DND-41 (cell line): Measurements from ENCODE around the gene METTL17.
"Not testable (repeated sequence)": the region's sequence is repeated elsewhere in the genome, so short reads cannot be mapped to it uniquely, and the experiment has no call there.

ENCODE experiments used
- EZH2 ChIP-seq: IDR thresholded peaks from 3 replicates; pipeline ENCODE4 v1.6.1; 2012; ENCODE audit warnings: borderline replicate concordance, low read depth, mild to moderate bottlenecking, moderate library complexity, low read length, inconsistent platforms; ENCODE audit not compliant: severe bottlenecking
- TF ChIP-seq, protein P1 (sequence below): IDR thresholded peaks from 2 replicates; pipeline ENCODE4 v1.5.1; 2012; ENCODE audit warnings: borderline replicate concordance, low read length, moderate library complexity, mild to moderate bottlenecking; ENCODE audit not compliant: poor library complexity, severe bottlenecking; ENCODE audit errors: extremely low read depth

DNA sequence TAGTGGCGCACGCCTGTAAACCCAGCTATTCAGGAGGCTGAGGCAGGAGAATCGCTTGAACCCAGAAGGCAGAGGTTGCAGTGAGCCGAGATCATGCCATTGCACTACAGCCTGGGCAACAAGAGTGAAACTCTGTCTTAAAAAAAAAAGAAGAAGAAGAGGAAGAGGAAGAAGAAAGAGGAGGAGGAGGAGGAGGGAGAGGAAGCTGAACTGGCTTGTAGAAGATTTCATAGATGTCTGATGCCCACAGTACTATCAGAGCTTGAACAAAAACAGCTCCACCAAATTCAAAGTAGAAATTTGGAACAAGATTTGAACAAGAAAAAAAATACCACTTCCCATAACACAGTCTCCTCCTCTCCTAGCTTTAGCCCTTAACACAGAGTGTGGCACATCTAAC is 4.1 kb upstream of the METTL17 start:
- TF ChIP-seq, protein P1, sequence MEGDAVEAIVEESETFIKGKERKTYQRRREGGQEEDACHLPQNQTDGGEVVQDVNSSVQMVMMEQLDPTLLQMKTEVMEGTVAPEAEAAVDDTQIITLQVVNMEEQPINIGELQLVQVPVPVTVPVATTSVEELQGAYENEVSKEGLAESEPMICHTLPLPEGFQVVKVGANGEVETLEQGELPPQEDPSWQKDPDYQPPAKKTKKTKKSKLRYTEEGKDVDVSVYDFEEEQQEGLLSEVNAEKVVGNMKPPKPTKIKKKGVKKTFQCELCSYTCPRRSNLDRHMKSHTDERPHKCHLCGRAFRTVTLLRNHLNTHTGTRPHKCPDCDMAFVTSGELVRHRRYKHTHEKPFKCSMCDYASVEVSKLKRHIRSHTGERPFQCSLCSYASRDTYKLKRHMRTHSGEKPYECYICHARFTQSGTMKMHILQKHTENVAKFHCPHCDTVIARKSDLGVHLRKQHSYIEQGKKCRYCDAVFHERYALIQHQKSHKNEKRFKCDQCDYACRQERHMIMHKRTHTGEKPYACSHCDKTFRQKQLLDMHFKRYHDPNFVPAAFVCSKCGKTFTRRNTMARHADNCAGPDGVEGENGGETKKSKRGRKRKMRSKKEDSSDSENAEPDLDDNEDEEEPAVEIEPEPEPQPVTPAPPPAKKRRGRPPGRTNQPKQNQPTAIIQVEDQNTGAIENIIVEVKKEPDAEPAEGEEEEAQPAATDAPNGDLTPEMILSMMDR = not testable (repeated sequence)
- TF ChIP-seq EZH2 = not testable (repeated sequence)
